ENCODE measurements around the gene UQCRQ. TPM values are rescaled to one million over a fixed set of nuclear protein-coding genes. Genes with fewer than 3 reads are reported as not detected.
A peak's percentile ranks its signal among the peaks of the same experiment; 100 is the strongest.
"Not testable (repeated sequence)": the region's sequence is repeated elsewhere in the genome, so short reads cannot be mapped to it uniquely, and the experiment has no call there.

The UQCRQ gene
- total RNA-seq, 1 donor from 2014 or later, result 558 TPM

GRCh38 chr5:132832612-132833011 lies 33.8 kb upstream of the UQCRQ start:
- DNase-seq (ENCODE audit: low spot score), result no peak

GRCh38 chr5:132834057-132834456 lies 32.4 kb upstream of the UQCRQ start:
- DNase-seq (ENCODE audit: low spot score), result no peak

- no peak for DNase-seq (ENCODE audit: low spot score)
Observed at GRCh38 chr5:132836852-132837251, 29.6 kb upstream of the UQCRQ start.

- peak; percentile 56 for DNase-seq (ENCODE audit: low spot score)
Observed at GRCh38 chr5:132837868-132838267, 28.6 kb upstream of the UQCRQ start.

GRCh38 chr5:132838516-132839282 lies 27.7 kb upstream of the UQCRQ start:
- no peak for DNase-seq (ENCODE audit: low spot score)

- DNase-seq (ENCODE audit: low spot score), result no peak
Observed at GRCh38 chr5:132839426-132840301, 26.8 kb upstream of the UQCRQ start.

- DNase-seq (ENCODE audit: low spot score), result no peak
Observed at GRCh38 chr5:132840313-132840712, 26.1 kb upstream of the UQCRQ start.

- no peak for DNase-seq (ENCODE audit: low spot score)
Observed at GRCh38 chr5:132840896-132841295, 25.5 kb upstream of the UQCRQ start.

- DNase-seq (ENCODE audit: low spot score), result no peak
Observed at GRCh38 chr5:132841305-132841704, 25.1 kb upstream of the UQCRQ start.

GRCh38 chr5:132848270-132848669 lies 18.2 kb upstream of the UQCRQ start:
- DNase-seq (ENCODE audit: low spot score), result no peak

- no peak for DNase-seq (ENCODE audit: low spot score)
Observed at GRCh38 chr5:132849347-132849746, 17.1 kb upstream of the UQCRQ start.

GRCh38 chr5:132850066-132850465 lies 16.4 kb upstream of the UQCRQ start:
- no peak for DNase-seq (ENCODE audit: low spot score)

GRCh38 chr5:132853323-132853722 lies 13.1 kb upstream of the UQCRQ start:
- DNase-seq (ENCODE audit: low spot score), result no peak

GRCh38 chr5:132853790-132854189 lies 12.7 kb upstream of the UQCRQ start:
- no peak for DNase-seq (ENCODE audit: low spot score)

- no peak for DNase-seq (ENCODE audit: low spot score)
Observed at GRCh38 chr5:132854301-132854700, 12.1 kb upstream of the UQCRQ start.

- DNase-seq (ENCODE audit: low spot score), result not testable (repeated sequence)
Observed at GRCh38 chr5:132854992-132855391, 11.4 kb upstream of the UQCRQ start.

GRCh38 chr5:132856011-132856410 lies 10.4 kb upstream of the UQCRQ start:
- no peak for DNase-seq (ENCODE audit: low spot score)

- DNase-seq (ENCODE audit: low spot score), result no peak
Observed at GRCh38 chr5:132859889-132860437, 6.5 kb upstream of the UQCRQ start.

- no peak for DNase-seq (ENCODE audit: low spot score)
Observed at GRCh38 chr5:132860742-132861141, 5.7 kb upstream of the UQCRQ start.

- no peak for DNase-seq (ENCODE audit: low spot score)
Observed at GRCh38 chr5:132865668-132866341, 637 bp upstream of the UQCRQ start.

- no peak for DNase-seq (ENCODE audit: low spot score)
Observed at GRCh38 chr5:132867046-132867451, 607 bp downstream of the UQCRQ start.

- DNase-seq (ENCODE audit: low spot score), result no peak
Observed at GRCh38 chr5:132868754-132869153, 2.3 kb downstream of the UQCRQ start.
